Measurements from ENCODE around the gene ATP8A1. TPM values are rescaled to one million over a fixed set of nuclear protein-coding genes. Genes with fewer than 3 reads are reported as not detected.

Gene ATP8A1
- polyA plus RNA-seq, 1 experiment: 0.20 TPM

DNA sequence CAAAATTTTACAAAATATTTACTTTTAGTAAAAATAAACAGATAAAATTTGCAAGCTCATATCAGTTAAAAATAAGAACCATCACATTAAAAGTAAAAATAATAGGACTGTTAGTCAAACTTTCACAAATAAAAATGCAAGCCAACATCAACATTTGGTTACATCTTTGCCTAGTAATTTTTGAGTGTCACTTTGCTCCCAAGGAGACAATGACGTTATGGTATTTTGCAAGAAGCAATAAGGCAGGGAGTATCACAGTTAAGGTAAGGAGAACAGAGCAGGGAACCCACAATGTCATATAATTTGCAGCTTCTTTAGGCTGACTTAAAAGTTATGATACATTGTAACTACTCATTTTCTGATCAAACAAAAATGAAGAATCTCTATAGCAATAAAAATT, 98.7 kb downstream of the ATP8A1 start:
- no peaks in the 10 kb centered on the region for H3K9me3 ChIP-seq (ENCODE audit: control insufficient read depth, insufficient read depth, low read length)
- H3K27me3 ChIP-seq (ENCODE audit: control insufficient read depth, insufficient read depth, low read length): no peaks in the 10 kb centered on the region
- ChIA-PET CTCF (interaction anchor here (1.4 to 1.9 kb wide), 2 partner anchors 11 to 39 kb away, joined by 3 to 7 read pairs; no protein-coding TSS in a partner anchor), POLR2A (no interaction called here)
- H3K4me3 ChIP-seq (ENCODE audit: low read depth, low read length): no peak overlapping the region
- TF ChIP-seq, protein P1, sequence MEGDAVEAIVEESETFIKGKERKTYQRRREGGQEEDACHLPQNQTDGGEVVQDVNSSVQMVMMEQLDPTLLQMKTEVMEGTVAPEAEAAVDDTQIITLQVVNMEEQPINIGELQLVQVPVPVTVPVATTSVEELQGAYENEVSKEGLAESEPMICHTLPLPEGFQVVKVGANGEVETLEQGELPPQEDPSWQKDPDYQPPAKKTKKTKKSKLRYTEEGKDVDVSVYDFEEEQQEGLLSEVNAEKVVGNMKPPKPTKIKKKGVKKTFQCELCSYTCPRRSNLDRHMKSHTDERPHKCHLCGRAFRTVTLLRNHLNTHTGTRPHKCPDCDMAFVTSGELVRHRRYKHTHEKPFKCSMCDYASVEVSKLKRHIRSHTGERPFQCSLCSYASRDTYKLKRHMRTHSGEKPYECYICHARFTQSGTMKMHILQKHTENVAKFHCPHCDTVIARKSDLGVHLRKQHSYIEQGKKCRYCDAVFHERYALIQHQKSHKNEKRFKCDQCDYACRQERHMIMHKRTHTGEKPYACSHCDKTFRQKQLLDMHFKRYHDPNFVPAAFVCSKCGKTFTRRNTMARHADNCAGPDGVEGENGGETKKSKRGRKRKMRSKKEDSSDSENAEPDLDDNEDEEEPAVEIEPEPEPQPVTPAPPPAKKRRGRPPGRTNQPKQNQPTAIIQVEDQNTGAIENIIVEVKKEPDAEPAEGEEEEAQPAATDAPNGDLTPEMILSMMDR (IDR thresholded peaks at IDR 0.05; ENCODE audit: low read depth, low read length): no peak
- DNase-seq (ENCODE audit: low read depth, low spot score): no peak
- no peak overlapping the region for H3K27ac ChIP-seq (ENCODE audit: low read depth, low read length)

DNA sequence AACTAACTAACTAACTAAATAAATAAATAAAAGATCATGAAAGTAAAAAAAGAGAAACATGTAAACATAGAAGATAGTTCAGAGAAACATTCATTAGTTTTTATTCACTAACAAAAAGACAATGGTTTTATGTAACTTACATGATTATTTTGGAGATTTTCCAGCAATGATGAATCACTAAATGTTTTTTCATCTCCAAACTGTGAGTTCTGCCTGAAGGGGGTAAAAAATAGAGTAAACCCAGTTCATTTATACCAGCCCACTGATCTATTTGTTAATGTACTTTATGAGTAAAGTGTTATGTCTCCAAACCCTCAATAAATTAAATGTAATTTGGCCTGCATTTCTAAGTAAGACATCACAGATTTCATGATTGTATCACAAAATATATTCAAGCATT, 101.1 kb downstream of the ATP8A1 start:
- TF ChIP-seq, protein P1 (IDR thresholded peaks at IDR 0.05; ENCODE audit: low read depth, low read length): no peak
- H3K9me3 ChIP-seq (ENCODE audit: control insufficient read depth, insufficient read depth, low read length): no peaks in the 10 kb centered on the region
- no peak for DNase-seq (ENCODE audit: low read depth, low spot score)
- H3K27me3 ChIP-seq (ENCODE audit: control insufficient read depth, insufficient read depth, low read length): no peaks in the 10 kb centered on the region
- POLR2A ChIA-PET: no interaction called here
- no peak overlapping the region for H3K4me3 ChIP-seq (ENCODE audit: low read depth, low read length)
- no peak overlapping the region for H3K27ac ChIP-seq (ENCODE audit: low read depth, low read length)
- CTCF ChIA-PET: no interaction called here

DNA sequence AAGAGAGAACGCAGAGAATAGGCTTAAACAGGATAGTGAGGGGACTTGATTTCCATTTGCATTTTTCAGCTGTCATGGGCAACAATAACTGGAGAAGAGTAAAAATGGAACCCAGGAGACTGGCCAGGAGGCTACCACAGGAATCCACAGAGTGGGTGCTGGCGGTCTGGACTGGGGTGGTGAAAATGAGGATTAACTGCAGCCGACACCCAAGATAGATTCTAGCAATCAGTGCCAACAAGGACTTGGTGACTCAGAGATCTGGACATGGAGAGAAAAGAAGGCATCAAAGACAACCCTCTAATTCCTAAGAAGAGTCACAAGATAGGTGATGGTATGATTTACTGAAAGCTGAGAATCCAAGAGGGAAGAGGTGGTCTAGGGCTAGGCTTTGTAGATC, 102.8 kb downstream of the ATP8A1 start:
- Histone ChIP-seq H3K27ac (ENCODE audit: low read depth, low read length) (no peak overlapping the region), H3K9me3 (ENCODE audit: control insufficient read depth, insufficient read depth, low read length) (no peaks in the 10 kb centered on the region), H3K27me3 (ENCODE audit: control insufficient read depth, insufficient read depth, low read length) (no peaks in the 10 kb centered on the region), H3K4me3 (ENCODE audit: low read depth, low read length) (no peak overlapping the region)
- CTCF ChIA-PET: no interaction called here
- no peak for DNase-seq (ENCODE audit: low read depth, low spot score)
- TF ChIP-seq, protein P1 (IDR thresholded peaks at IDR 0.05; ENCODE audit: low read depth, low read length): no peak
- POLR2A ChIA-PET: no interaction called here

GRCh38 chr4:42549896-42550295, 107.0 kb downstream of the ATP8A1 start:
- Histone ChIP-seq H3K27me3 (ENCODE audit: control insufficient read depth, insufficient read depth, low read length) (no peaks in the 10 kb centered on the region), H3K9me3 (ENCODE audit: control insufficient read depth, insufficient read depth, low read length) (no peaks in the 10 kb centered on the region), H3K4me3 (ENCODE audit: low read depth, low read length) (no peak overlapping the region), H3K27ac (ENCODE audit: low read depth, low read length) (no peak overlapping the region)
- ChIA-PET POLR2A (no interaction called here), CTCF (interaction anchor here (1.9 kb wide), 1 partner anchor 19 kb away, joined by 6 read pairs; no protein-coding TSS in a partner anchor)
- TF ChIP-seq, protein P1 (IDR thresholded peaks at IDR 0.05; ENCODE audit: low read depth, low read length): no peak
- DNase-seq (ENCODE audit: low read depth, low spot score): no peak

DNA sequence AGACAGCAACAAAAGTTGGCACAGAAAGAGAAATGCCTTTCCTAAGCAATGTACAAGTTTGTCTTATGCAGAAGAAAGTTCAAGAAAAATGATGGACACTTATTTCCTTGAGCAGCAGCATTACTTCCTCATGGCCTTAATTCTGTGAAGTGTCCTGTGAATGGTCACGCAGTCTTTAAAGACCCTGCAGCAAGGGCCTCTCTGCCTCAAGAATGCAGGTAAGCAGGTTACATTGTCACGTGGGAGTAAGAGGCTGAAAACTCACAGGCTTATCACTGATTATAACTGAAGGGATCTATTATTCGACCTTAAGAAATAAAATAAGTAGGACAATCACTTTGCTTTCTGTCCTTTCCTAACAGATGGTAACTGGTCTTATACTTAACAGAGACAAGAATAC, 109.1 kb downstream of the ATP8A1 start:
- no peak for DNase-seq (ENCODE audit: low read depth, low spot score)
- no peak overlapping the region for H3K4me3 ChIP-seq (ENCODE audit: low read depth, low read length)
- ChIA-PET POLR2A (no interaction called here), CTCF (no interaction called here)
- TF ChIP-seq, protein P1 (IDR thresholded peaks at IDR 0.05; ENCODE audit: low read depth, low read length): no peak
- no peak overlapping the region for H3K27ac ChIP-seq (ENCODE audit: low read depth, low read length)
- H3K27me3 ChIP-seq (ENCODE audit: control insufficient read depth, insufficient read depth, low read length): no peaks in the 10 kb centered on the region
- no peaks in the 10 kb centered on the region for H3K9me3 ChIP-seq (ENCODE audit: control insufficient read depth, insufficient read depth, low read length)

Measured in AG04450 (cell line).